ENCODE measurements around the gene DCP1A. TPM values are rescaled to one million over a fixed set of nuclear protein-coding genes. Genes with fewer than 3 reads are reported as not detected.

Gene DCP1A
- total and polyA plus RNA-seq, 9 of the 15 experiments (the other 6 are each of a cell fraction or from before 2014, with no cell fraction given), result 6.6 to 33.7 (median 13.3) TPM

GRCh38 chr3:53235545-53235944 is 111.8 kb downstream of the DCP1A start:
- WGBS (ENCODE audit: insufficient coverage, low coverage, missing lambda C conversion rate), result 72% methylated on average over 4 of the region's 6 CpGs
- FAIRE-seq, result no peak
- POLR2A ChIA-PET, result interaction anchor here (0.5 to 2.2 kb wide), 3 partner anchors 9 to 120 kb away, joined by 3 to 9 read pairs (median 3); no protein-coding TSS in a partner anchor
- Histone ChIP-seq H3K27ac (ENCODE audit: extremely low read depth, low read depth, low read length) (peak overlapping the region; percentile 86; the same call in 2 of the 3 replicates), H3K4me2 (ENCODE audit: insufficient read depth, low read length) (no peak overlapping the region), H3K9ac (ENCODE audit: insufficient read depth in 1 of 2, low read depth in 2 of 2, low read length in 2 of 2) (peak overlapping the region; percentile 41 to 85; a peak in 2 of 4 replicates), H3K4me3 (no peak overlapping the region), H3K9me1 (ENCODE audit: control insufficient read depth, insufficient read depth, low read length) (no peaks in the 10 kb centered on the region), H2AFZ (ENCODE audit: low read depth, low read length) (no peak overlapping the region), H3K27me3 (ENCODE audit: control insufficient read depth in 2 of 2, insufficient read depth in 2 of 2, low read length in 2 of 2) (no peaks in the 10 kb centered on the region), H3K36me3 (ENCODE audit: control insufficient read depth, insufficient read depth, low read length) (peaks cover 95% of the 10 kb centered on the region), H3K9me3 (replicated peaks; ENCODE audit: control insufficient read depth, insufficient read depth, low read depth, low read length) (no peaks in the 10 kb centered on the region), H3K4me1 (replicated peaks in 1 of 2; ENCODE audit: control insufficient read depth in 2 of 2, insufficient read depth in 2 of 2, low read length in 2 of 2) (peaks cover 12 to 19% of the 10 kb centered on the region in 2 experiments), H3K79me2 (ENCODE audit: control insufficient read depth, insufficient read depth, low read length) (no peaks in the 10 kb centered on the region; the same call in 2 of the 3 replicates), H4K20me1 (replicated peaks; ENCODE audit: control insufficient read depth, insufficient read depth, low read length) (no peaks in the 10 kb centered on the region)
- intact Hi-C loops (cut with micrococcal nuclease) (no loop called here), in situ Hi-C loops (cut with MboI) (no loop called here)
- DNase-seq (ENCODE audit: extremely low read depth in 1 of 4, low spot score in 3 of 4), result no peak
- BruUV-seq (replicated peaks), result no TSS peak
- no peak for ATAC-seq
- CTCF ChIA-PET (ENCODE audit: low intra/inter-chr PET ratio), result no interaction called here
- TF ChIP-seq CLOCK (CRISPR knock-in tag; IDR thresholded peaks at IDR 0.05; ENCODE audit: borderline replicate concordance) (no peak), CC2D1A (IDR thresholded peaks at IDR 0.05) (no peak), PTTG1 (tag; IDR thresholded peaks at IDR 0.05; ENCODE audit: low read depth) (no peak), ZNF143 (CRISPR knock-in tag; IDR thresholded peaks at IDR 0.05) (no peak), ZNF398 (CRISPR knock-in tag; IDR thresholded peaks at IDR 0.05) (no peak), ZNF23 (CRISPR knock-in tag; IDR thresholded peaks at IDR 0.05) (no peak), DPF2 (IDR thresholded peaks at IDR 0.05) (no peak), NR2F6 (CRISPR knock-in tag; IDR thresholded peaks at IDR 0.05) (no peak), FOXO4 (CRISPR knock-in tag; IDR thresholded peaks at IDR 0.05) (no peak), PHF20 (IDR thresholded peaks at IDR 0.05; ENCODE audit: partially characterized antibody) (no peak), HDAC3 (IDR thresholded peaks at IDR 0.05; ENCODE audit: borderline replicate concordance, partially characterized antibody) (no peak), PTRF (tag; IDR thresholded peaks at IDR 0.05) (no peak), PHB (CRISPR knock-in tag; IDR thresholded peaks at IDR 0.05) (no peak), HDAC6 (IDR thresholded peaks at IDR 0.05; ENCODE audit: low read depth, low read length) (no peak), TFE3 (CRISPR knock-in tag; IDR thresholded peaks at IDR 0.05) (no peak)

Measured in K562 (cell line).